Measurements from ENCODE around the gene CBFA2T2. TPM values are rescaled to one million over a fixed set of nuclear protein-coding genes. Genes with fewer than 3 reads are reported as not detected.
A peak's percentile ranks its signal among the peaks of the same experiment; 100 is the strongest.

CBFA2T2 gene
- total and polyA plus RNA-seq, 5 donors = 5.6 to 13.9 (median 12.0) TPM

GRCh38 chr20:33686984-33687366, 197.1 kb downstream of the CBFA2T2 start:
- 80% methylated on average over 14 of the region's 14 CpGs for WGBS
- no peak overlapping the region for H3K4me3 ChIP-seq (ENCODE audit: low read length)
- H3K27me3 ChIP-seq (ENCODE audit: control insufficient read depth, insufficient read depth) = no peaks in the 10 kb centered on the region
- H3K27ac ChIP-seq (ENCODE audit: low read length) = peak overlapping the region; percentile 3
- DNase-seq (peak in 1 of 3 donors; percentile 50), ATAC-seq (no peak)
- no peaks in the 10 kb centered on the region for H3K9me3 ChIP-seq (ENCODE audit: control insufficient read depth, low read length)
- intact Hi-C loops (cut with DNase I) = no loop called here
- H3K4me1 ChIP-seq (ENCODE audit: control insufficient read depth, insufficient read depth, low read length) = no peaks in the 10 kb centered on the region

- no peaks in the 10 kb centered on the region for H3K4me1 ChIP-seq (ENCODE audit: control insufficient read depth, insufficient read depth, low read length)
- DNase-seq (peak in 1 of 3 donors; percentile 39), ATAC-seq (peak in 1 of 2 donors; percentile 4)
- no peak overlapping the region for H3K27ac ChIP-seq (ENCODE audit: low read length)
- H3K27me3 ChIP-seq (ENCODE audit: control insufficient read depth, insufficient read depth) = no peaks in the 10 kb centered on the region
- intact Hi-C loops (cut with DNase I) = no loop called here
- WGBS = 73% methylated on average over 8 of the region's 8 CpGs
- no peaks in the 10 kb centered on the region for H3K9me3 ChIP-seq (ENCODE audit: control insufficient read depth, low read length)
- H3K4me3 ChIP-seq (ENCODE audit: low read length) = no peak overlapping the region
These were observed 197.5 kb downstream of the CBFA2T2 start for GRCh38 chr20:33687370-33687915.

GRCh38 chr20:33687993-33688937, 198.4 kb downstream of the CBFA2T2 start:
- Histone ChIP-seq H3K27me3 (ENCODE audit: control insufficient read depth, insufficient read depth) (no peaks in the 10 kb centered on the region), H3K4me3 (ENCODE audit: low read length) (no peak overlapping the region), H3K9me3 (ENCODE audit: control insufficient read depth, low read length) (no peaks in the 10 kb centered on the region), H3K27ac (ENCODE audit: low read length) (no peak overlapping the region), H3K4me1 (ENCODE audit: control insufficient read depth, insufficient read depth, low read length) (no peaks in the 10 kb centered on the region)
- no peak for ATAC-seq
- no peak for DNase-seq
- WGBS = 83% methylated on average over 3 of the region's 3 CpGs
- intact Hi-C loops (cut with DNase I) = no loop called here

GRCh38 chr20:33688938-33689424, 199.1 kb downstream of the CBFA2T2 start:
- H3K4me1 ChIP-seq (ENCODE audit: control insufficient read depth, insufficient read depth, low read length) = no peaks in the 10 kb centered on the region
- WGBS = 62% methylated on average over 3 of the region's 3 CpGs
- no peak overlapping the region for H3K4me3 ChIP-seq (ENCODE audit: low read length)
- H3K27me3 ChIP-seq (ENCODE audit: control insufficient read depth, insufficient read depth) = no peaks in the 10 kb centered on the region
- DNase-seq = peak in 1 of 3 donors; percentile 55
- H3K9me3 ChIP-seq (ENCODE audit: control insufficient read depth, low read length) = no peaks in the 10 kb centered on the region
- intact Hi-C loops (cut with DNase I) = no loop called here
- no peak overlapping the region for H3K27ac ChIP-seq (ENCODE audit: low read length)
- ATAC-seq = peak in 1 of 2 donors; percentile 5

- WGBS = 88% methylated on average over 1 of the region's 1 CpG
- intact Hi-C loops (cut with DNase I) = no loop called here
- no peak overlapping the region for H3K27ac ChIP-seq (ENCODE audit: low read length)
These were observed 199.6 kb downstream of the CBFA2T2 start for GRCh38 chr20:33689493-33689892.

GRCh38 chr20:33689973-33690372, 200.1 kb downstream of the CBFA2T2 start:
- ATAC-seq = no peak
- Histone ChIP-seq H3K4me1 (ENCODE audit: control insufficient read depth, insufficient read depth, low read length) (no peaks in the 10 kb centered on the region), H3K4me3 (ENCODE audit: low read length) (no peak overlapping the region), H3K9me3 (ENCODE audit: control insufficient read depth, low read length) (no peaks in the 10 kb centered on the region), H3K27ac (ENCODE audit: low read length) (no peak overlapping the region), H3K27me3 (ENCODE audit: control insufficient read depth, insufficient read depth) (no peaks in the 10 kb centered on the region)
- DNase-seq = no peak
- intact Hi-C loops (cut with DNase I) = no loop called here
- 11% methylated on average over 4 of the region's 4 CpGs for WGBS

More at GRCh38 chr20:33689493-33689892, 199.6 kb downstream of the CBFA2T2 start:
- no peaks in the 10 kb centered on the region for H3K4me1 ChIP-seq (ENCODE audit: control insufficient read depth, insufficient read depth, low read length)
- no peaks in the 10 kb centered on the region for H3K27me3 ChIP-seq (ENCODE audit: control insufficient read depth, insufficient read depth)
- ATAC-seq (no peak), DNase-seq (no peak)
- H3K9me3 ChIP-seq (ENCODE audit: control insufficient read depth, low read length) = no peaks in the 10 kb centered on the region
- H3K4me3 ChIP-seq (ENCODE audit: low read length) = no peak overlapping the region

GRCh38 chr20:33693289-33693688, 203.4 kb downstream of the CBFA2T2 start:
- H3K27ac ChIP-seq (ENCODE audit: low read length) = no peak overlapping the region
- WGBS = 82% methylated on average over 5 of the region's 5 CpGs

GRCh38 chr20:33693741-33694638, 204.1 kb downstream of the CBFA2T2 start:
- intact Hi-C loops (cut with DNase I) = no loop called here
- 64% methylated on average over 17 of the region's 17 CpGs for WGBS

More at GRCh38 chr20:33693289-33693688, 203.4 kb downstream of the CBFA2T2 start:
- Histone ChIP-seq H3K27me3 (ENCODE audit: control insufficient read depth, insufficient read depth) (no peaks in the 10 kb centered on the region), H3K4me1 (ENCODE audit: control insufficient read depth, insufficient read depth, low read length) (no peaks in the 10 kb centered on the region), H3K9me3 (ENCODE audit: control insufficient read depth, low read length) (no peaks in the 10 kb centered on the region), H3K4me3 (ENCODE audit: low read length) (no peak overlapping the region)
- ATAC-seq (no peak), DNase-seq (peak in 1 of 3 donors; percentile 37)
- intact Hi-C loops (cut with DNase I) = no loop called here

GRCh38 chr20:33694639-33695012, 204.7 kb downstream of the CBFA2T2 start:
- intact Hi-C loops (cut with DNase I) = no loop called here
- no peaks in the 10 kb centered on the region for H3K4me1 ChIP-seq (ENCODE audit: control insufficient read depth, insufficient read depth, low read length)
- DNase-seq (peak in 1 of 3 donors; percentile 20), ATAC-seq (no peak)
- H3K4me3 ChIP-seq (ENCODE audit: low read length) = no peak overlapping the region
- WGBS = 79% methylated on average over 6 of the region's 6 CpGs
- H3K9me3 ChIP-seq (ENCODE audit: control insufficient read depth, low read length) = no peaks in the 10 kb centered on the region
- no peaks in the 10 kb centered on the region for H3K27me3 ChIP-seq (ENCODE audit: control insufficient read depth, insufficient read depth)
- H3K27ac ChIP-seq (ENCODE audit: low read length) = no peak overlapping the region

More at GRCh38 chr20:33693741-33694638, 204.1 kb downstream of the CBFA2T2 start:
- Histone ChIP-seq H3K27ac (ENCODE audit: low read length) (no peak overlapping the region), H3K4me3 (ENCODE audit: low read length) (no peak overlapping the region), H3K27me3 (ENCODE audit: control insufficient read depth, insufficient read depth) (no peaks in the 10 kb centered on the region), H3K4me1 (ENCODE audit: control insufficient read depth, insufficient read depth, low read length) (no peaks in the 10 kb centered on the region), H3K9me3 (ENCODE audit: control insufficient read depth, low read length) (no peaks in the 10 kb centered on the region)
- ATAC-seq = peak; percentile 81 to 89
- peak; percentile 75 to 92 (median 91) for DNase-seq

- WGBS = 76% methylated on average over 4 of the region's 4 CpGs
- DNase-seq (no peak), ATAC-seq (no peak)
- no peaks in the 10 kb centered on the region for H3K27me3 ChIP-seq (ENCODE audit: control insufficient read depth, insufficient read depth)
- no peak overlapping the region for H3K4me3 ChIP-seq (ENCODE audit: low read length)
- H3K27ac ChIP-seq (ENCODE audit: low read length) = no peak overlapping the region
- intact Hi-C loops (cut with DNase I) = no loop called here
- H3K9me3 ChIP-seq (ENCODE audit: control insufficient read depth, low read length) = no peaks in the 10 kb centered on the region
- no peaks in the 10 kb centered on the region for H3K4me1 ChIP-seq (ENCODE audit: control insufficient read depth, insufficient read depth, low read length)
These were observed 206.6 kb downstream of the CBFA2T2 start for GRCh38 chr20:33696448-33696847.

Measured in right cardiac atrium (tissue), 5 donors.